GM19238 (cell line): ENCODE measurements around the gene CHST13.

Experiments used
- DNase-seq: peaks from one replicate; pipeline ENCODE4 v3.0.0; 2011; ENCODE audit warnings: low spot score; ENCODE audit not compliant: insufficient read length

The CHST13 gene, protein sequence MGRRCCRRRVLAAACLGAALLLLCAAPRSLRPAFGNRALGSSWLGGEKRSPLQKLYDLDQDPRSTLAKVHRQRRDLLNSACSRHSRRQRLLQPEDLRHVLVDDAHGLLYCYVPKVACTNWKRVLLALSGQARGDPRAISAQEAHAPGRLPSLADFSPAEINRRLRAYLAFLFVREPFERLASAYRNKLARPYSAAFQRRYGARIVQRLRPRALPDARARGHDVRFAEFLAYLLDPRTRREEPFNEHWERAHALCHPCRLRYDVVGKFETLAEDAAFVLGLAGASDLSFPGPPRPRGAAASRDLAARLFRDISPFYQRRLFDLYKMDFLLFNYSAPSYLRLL

DNA sequence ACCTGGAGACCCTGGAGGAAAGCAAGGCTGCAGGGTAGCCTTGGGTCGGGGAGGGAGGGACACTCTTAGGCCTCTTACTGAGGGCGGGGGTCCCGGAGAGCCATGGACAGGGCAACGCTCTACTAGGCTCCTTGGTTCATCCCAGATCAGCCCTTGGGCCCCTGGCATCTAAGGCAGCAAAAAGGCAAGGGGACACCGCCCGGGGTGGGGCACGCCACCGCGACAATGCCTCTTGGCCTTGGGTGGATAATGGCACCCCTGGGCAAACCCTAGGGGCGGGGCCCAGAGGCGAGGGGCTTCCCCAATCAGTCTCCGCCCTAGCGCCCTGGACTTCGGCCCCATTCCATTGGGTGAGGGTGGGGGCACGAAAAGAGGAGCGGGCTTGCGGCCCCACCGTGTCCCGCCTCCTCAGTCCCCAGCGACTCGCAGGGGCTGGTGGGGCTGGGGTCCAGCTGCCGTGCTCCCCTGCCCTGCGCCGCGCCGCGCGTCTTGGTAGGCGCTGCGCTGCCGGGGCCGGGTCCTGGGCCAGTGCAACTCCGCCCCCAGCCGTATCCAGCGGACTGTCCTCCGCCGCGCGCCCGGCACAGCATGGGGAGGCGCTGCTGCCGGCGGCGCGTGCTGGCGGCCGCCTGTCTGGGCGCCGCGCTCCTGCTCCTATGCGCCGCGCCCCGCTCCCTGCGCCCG lies at the start of gene CHST13:
Gene CHST13 (plus strand): TSS at position 411 of the 684 bp plus-strand sequence. CDS start 178 bp downstream, at position 589.
- no peak for DNase-seq

DNA sequence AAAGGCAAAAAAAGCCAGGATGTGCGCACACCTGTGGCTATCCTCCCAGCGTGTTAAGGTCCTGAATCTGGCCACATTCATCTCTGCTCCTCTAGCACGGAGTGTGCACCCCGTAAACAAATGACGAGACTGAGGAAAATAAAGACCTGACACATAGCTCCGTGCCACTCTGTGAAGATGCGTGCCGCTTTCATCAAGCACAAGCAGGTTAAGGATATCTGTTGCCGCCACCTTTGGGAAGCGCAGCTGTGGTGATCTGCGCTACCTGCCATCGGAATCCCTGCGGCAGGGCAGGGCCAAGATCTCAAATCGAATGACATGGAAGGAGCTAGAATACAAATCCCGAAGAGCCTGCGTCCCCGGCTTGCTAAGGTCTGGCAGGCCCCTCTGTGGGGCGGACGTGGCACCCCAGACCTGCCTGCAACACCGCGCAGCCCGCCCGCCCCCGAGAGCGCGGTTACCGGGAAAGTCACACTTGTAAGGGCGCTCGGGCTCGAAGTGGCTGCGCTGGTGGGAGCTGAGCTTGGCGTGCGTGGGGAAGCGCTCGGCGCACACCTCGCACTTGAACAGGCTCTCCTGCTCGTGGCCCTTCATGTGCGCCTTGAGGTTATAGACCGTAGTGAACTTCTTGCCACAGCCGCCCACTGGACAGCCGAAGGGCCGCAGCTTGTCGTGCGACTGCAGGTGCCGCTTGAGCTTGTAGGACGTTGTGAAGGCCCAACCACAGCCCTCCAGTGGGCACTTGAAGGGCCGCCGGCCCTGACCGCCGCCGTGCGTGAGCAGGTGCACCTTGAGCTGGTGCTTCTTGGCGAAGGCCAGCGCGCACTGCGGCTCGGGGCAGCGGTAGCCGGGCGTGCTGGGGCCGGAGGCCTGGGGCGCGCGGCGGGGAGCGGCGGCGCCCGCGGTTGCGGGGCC lies 49.2 kb upstream of the CHST13 start:
- DNase-seq, result peak; percentile 47

DNA sequence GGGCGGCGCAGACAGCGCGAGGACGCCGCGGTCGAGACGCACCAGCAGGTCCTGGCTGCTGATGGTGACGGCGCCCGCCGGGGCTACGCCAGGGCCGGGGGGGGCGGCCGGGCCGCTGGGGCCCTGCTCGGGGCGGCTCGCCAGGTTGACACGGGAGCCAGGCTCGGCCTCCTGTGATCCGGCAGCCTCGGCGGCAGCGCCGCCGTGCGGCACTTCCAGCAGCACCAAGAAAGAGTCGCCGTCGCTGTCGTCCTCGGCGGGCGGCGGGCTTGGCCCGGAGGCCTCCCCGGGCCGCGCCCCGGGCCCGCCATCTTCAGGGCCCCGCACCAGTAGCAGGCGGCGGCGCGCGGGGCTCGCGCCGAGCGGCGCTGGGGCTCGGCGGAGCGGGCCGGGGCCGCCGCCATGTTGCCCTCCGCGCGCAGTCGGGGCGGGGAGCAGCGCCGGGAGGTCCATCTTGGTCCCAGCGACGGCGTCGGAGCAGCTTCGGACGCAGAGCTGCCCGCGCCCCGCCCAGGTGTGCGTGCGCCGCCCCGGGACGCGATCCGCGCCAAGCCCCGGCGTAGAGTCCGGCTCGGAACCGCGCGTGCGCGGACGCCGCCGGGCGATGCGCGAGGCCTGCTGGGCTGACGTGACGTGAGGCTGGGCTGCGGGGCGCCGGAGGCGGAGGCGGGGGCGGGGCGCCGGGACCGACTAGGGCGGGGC lies 48.4 kb upstream of the CHST13 start, which contains the start of gene ZXDC:
Gene ZXDC (minus strand): TSS at position 479 of the 702 bp plus-strand sequence. CDS start 26 bp downstream, at position 453.
- DNase-seq, result peak; percentile 100

DNA sequence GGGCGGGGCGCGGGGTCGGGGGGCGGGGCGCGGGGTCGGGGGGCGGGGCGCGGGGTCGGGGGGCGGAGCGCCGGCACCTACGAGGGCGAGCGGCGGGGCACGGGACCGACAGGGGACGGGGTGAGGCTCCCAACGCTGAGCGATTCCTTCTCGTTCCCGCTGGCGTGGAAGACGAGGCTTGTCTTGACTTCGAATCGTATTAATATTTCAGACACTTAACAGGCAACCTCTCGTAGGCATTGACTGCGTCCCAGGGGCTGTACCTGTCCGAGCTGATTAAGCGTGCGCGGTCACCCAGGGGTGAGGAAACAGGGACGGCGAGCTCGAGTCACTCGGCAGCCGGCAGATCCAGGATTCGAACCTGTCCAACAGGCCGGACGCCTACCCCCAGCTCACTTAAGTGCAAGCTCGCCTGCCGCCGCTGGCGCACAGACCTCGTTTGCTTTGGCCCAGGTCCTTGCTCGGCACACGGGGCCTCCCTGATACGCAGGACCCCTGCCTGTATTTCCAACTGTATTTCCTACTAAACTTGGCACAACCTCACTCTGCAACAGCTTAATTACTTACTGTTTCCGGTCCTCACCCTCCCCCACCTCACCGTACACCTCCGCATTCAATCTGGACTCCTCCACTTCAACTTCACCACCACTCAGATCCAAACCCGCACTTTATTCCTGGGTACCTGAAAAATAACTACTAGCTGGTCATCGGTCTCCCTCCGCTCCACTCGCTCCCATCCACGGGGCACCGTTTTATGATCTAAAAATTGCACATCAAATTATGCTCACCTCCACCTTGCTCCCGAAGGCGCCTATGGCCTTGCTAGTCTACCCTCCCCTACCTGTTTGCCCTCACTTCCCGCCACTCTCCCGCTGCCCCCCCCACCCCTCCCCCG lies 47.5 kb upstream of the CHST13 start:
- DNase-seq, result no peak

DNA sequence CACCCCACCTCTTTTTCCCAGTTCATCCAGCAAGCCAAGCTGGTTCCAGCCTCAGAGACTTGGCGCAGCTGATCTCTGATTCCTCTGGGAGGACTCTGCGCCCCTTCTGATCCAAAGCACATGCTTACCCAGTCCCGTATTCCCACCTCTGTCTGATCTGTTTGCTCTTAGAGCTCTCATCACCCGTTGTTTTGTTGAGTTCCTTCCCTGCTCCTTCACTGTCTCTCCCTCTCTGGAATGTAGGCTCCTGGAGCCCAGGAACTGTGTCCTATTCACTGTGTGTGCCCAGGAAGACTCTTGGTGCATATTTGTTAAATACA lies 46.9 kb upstream of the CHST13 start:
- DNase-seq, result no peak

DNA sequence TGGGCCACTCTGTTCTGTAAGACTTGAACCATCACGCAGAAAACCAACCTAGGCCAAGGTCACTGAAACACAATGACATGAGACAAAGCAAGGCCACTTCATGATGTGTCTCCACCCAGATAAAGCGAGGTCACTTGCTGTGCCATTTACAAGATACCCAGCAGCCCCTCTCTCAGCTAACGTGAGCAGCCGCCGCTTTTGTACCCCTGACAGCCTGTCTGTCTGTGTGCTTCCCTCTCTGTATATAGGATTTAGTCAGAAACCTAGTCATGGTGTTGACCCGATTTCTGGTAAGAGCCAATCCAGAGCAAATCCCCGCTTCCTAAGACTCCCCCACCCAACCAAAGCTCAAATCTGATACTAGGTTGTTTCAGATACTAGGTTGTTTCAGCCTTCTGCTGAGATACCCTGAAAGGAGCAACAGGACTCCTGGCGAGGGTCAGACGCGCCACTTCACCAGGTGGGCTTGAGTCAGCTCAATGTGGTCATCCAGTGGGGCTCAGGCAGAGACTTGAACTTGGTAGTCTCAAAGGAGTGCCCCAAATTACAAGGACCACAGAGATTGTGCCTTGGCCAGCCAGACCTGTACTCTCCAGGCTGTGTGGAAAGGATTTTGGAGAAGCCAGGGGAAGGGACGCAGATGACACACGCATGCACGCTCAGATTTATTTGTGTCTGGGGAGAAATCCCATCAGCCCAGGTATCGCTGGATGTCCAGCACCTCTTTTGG lies 45.2 kb upstream of the CHST13 start:
- no peak for DNase-seq

DNA sequence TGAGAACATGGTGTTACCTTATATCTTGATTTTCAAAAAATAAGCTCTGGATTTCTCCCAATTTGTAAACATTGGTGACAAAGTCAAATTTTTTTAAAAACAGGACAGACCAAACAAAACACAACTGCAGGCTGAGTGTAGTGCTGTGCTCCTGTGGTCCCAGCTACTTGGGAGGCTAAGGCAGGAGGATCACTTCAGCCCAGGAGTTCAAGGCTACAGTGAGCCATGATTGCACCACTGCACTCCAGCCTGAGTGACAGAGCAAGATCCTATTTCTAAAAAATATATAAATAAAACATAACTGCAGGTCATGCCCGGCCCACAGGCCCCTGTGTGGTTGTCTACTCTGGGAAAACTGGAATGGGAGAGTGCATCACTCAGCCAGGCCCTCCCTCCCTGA lies 44.3 kb upstream of the CHST13 start:
- no peak for DNase-seq

DNA sequence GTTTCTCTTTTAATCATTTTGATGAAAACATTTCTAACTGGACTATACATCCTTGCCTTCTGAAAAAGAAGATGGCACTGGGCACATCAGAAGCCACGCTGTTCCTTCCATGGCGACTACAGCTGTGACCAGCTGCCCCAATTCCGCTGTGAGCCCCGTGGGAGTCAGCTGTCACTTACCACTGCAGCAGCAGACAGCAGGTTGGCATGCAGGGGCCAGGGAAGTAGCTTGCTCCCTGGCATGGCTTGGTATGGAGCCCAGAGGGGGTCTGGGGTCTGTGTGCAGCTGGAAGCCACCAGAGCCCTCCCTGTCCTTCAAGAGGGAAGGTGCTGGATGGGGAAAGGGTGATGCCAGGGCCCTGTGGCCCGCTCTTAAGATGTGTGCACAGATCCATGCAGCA lies 43.7 kb upstream of the CHST13 start:
- no peak for DNase-seq

DNA sequence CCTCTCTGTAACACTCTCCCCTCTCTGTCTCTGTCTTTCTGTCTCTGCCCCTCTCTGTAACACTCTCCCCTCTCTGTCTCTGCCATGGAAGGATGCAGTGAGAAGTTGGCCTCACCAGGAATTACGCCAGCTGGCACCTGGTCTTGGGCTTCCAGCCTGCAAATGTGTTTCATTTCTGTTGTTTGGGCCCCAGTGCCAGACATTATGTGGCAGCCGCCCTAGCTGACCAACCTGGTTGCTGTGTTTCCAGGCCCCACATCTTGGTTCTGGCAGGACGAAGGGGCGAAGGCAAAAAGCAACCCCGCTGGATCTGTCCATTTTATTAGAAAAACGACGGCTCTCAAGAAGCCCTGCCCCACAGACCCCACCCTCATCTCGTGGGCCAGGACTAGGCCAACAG lies 43.1 kb upstream of the CHST13 start:
- DNase-seq, result no peak

DNA sequence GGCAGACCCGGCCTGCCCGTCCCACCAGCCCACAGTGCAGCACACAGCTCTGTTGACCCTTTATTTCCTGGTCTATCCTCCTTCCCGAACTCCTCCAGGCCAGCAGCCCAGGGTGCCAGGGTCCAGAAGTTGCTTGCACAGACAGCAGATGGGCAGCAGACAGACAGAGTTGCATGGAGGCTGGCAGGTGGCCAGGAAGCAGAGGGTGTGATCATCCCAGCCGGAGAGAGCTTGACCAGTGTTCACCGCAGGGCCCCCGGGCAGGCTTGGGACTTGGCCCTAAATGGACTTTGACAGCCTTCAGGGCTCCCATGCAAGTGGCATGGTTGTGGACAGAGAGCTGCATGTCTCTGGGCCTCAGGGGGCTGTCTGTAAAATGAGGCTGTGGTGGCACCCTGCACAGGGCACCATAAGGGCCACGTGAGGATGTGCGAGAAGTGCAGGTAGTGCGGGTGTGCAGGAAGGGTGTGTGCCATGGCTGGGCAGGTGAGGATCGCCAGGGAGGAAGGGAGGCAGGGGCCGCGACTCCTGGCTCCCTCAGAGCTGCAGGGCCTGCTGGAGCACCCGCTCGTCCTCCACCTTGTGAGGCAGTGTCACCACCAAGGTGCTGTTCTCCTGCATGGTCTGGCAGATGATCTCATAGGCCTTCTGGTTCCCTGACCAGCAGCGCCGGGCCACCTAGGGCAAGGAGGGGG lies 42.0 kb upstream of the CHST13 start:
- DNase-seq, result no peak

DNA sequence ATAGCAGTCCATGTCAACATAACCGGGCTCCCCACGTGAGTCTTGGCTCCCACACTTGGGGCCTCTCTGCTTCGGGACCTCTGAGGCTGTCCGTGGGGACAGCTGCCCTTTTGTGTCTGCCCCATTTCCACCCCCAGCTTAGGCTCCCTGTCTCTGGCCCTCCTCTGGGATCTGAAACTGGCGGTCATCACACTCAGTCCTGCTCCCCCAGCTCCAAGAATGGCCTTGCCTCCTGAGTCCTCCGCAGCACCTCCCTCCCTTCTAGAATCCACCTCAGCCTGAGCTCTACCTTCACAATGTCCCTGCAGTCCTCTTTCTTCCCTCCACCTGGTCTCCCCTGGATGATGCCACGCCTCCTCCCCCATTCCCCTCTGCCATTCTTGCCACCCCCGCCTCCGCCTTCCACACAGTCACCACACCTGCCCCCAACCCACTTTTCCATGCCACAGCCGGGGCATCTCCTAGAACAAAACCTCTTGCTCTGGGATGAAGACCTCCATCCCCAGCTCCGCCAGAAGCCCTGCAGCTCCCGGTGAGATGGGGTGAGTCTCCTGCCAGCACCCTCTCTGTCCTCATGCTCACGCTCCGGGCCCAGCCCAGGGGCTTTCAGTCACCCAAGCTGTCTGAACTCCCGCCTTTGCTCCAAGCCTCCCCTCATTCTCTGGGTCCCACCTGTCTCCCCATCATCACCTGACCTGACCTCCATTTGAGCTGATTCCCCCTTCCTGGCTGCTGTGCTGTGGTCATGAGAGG lies 41.3 kb upstream of the CHST13 start:
- no peak for DNase-seq

DNA sequence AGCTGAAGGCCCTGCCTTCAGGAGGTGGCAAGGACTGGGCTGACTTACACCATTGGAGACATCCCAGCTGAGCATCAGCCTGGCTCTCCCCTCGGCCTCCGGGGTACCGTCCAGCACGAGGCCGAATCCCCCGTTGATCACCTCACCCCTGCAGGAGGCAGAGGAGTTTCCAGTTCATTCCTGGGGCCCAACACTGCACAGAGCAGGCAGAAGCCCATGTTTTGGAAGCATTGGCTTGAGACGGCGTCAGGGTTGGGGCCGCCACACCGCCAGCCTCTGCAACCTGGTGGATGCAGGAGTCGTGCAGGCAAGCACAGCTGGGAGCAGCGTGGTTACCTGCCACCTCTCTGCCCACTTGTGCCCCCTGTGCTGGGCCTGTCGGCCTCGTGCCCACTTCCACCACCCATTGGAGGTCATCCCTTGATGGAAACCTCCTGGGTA lies 40.6 kb upstream of the CHST13 start:
- DNase-seq, result no peak

DNA sequence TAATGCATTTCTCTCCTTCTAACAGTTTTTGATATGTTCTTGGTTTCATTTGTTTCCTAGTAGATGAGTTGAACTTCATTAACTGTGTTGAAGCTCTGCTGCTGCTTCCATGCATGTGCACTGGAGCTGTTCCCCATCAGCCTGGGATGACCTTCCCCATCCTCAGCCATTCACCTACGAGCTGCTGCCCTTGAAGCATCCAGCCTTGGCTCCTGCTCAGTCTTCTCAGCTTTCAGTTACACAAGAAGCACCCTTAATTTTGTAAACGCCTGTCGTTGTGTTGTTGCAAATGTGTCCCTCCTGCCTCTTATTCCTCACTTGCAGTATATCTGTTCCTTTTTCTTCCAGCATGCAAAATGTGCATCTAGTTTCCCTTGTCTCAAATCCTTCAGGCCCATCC lies 39.8 kb upstream of the CHST13 start:
- DNase-seq, result no peak

DNA sequence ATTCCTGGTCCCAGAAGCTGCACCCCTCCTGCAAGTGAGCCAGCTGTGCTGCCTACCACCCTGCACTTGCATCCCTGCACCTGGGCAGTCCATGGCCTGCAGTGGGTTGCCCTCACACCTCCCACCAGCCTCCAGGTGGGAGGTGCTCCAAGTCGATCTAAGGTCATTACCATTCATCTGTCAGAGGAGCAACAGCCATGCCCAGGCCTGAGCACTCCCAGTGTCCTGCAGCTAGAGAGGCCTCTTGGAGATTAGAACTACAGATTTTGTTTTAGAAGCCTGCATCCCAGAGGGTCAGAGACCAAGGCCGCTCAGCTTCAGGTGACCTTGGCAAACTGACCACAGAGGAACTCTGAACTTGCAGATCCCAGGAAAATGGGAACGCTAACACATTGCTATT lies 39.3 kb upstream of the CHST13 start:
- DNase-seq, result no peak

DNA sequence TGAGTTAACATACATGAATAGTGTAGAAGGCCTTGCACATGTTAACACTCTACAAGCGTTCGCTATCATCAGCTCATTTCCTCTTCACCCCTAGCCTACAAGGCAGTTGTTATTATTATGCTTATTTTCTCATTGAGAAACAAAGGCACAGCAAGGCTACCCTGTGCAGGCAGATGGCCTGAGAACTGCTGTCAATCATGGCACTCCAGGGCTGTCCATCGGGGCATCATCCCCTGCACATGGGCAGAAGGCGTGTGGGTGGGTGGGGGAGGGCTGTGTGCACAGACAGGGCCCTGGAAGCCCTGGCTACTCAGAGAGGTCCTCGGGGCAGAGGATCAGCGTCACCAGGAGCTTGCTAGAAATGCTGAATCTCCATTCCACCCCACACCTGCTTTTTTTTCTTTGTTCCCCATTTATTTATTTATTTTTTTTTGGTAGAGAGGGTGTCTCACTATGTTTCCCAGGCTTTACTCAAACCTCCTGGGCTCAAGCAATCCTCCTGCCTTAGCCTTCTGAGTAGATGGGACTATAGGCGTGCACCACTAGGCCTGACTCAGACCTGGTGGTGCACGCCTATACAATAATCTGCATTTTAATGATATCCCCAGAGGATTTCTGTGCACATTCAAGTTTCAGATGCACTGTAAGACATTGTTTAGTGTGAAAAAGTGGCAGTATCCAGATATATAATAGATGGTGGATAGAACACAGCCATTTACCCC lies 38.6 kb upstream of the CHST13 start:
- no peak for DNase-seq

DNA sequence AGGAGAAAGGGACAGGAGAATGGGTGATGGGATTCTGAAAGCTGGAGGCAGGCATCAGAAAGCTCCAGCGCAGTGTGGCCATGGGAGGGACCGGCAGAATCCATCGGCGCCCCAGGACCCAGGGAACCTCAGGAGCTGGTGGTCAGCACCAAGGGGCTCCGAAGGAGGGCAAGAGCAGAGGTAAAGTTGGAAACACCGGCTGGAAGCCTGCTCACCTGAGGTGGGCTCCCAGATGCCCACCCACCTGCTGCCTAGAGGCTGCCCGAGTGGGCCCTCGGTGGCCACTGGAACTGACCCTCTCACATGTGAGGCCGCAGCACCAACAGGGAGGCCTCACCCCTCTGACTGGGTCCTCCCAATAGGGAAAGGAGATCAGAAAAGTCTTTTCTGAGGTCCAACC lies 38.0 kb upstream of the CHST13 start:
- no peak for DNase-seq

DNA sequence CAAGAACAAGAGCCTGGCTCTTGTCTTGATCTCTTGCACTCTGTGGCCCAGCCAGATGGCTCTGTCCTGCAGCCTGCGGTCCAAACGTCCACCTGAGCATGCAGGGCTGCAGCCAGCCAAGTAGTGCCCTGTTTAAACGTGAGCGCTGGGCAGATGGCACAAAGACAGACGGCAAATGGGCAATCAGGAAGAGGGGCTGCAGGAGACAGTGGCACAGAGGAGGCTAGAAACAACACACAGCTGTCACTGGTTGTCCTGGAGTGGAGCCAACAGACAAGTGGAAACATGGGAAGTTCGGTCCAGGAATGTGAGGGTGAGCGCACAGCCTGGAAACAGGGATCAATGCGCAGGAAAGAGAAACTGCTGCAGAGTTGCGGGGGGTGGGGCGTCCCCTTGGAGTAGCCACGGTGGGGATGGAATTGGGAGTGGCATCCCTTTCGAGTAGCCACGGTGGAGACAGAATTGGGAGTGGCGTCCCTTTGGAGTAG lies 37.6 kb upstream of the CHST13 start:
- no peak for DNase-seq
